Uterus (tissue), 4 donors: ENCODE results near the gene GASK1A. TPM values are rescaled to one million over a fixed set of nuclear protein-coding genes. Genes with fewer than 3 reads are reported as not detected.

Experiments
- DNase-seq, 2 donors: peaks; one replicate each; pipeline ENCODE4 v3.0.0-alpha.2; 2019 to 2020
- H3K27ac ChIP-seq, 2 donors: fragments of 200-600 bp; sonication (generic); 1 replicate in 1 of 2; 2 replicates in 1 of 2; pipeline ENCODE4 v1.5.1; 2016 to 2018
- H3K27me3 ChIP-seq, 2 donors: fragments of 200-600 bp; sonication (generic); one replicate each; pipeline ENCODE4 v1.5.1; 2018 to 2019; ENCODE audit warnings: control low read depth in 1 of 2
- H3K36me3 ChIP-seq, 2 donors: fragments of 200-600 bp; sonication (generic); one replicate each; pipeline ENCODE4 v1.5.1; 2019; ENCODE audit warnings: control low read depth in 1 of 2
- H3K4me1 ChIP-seq, 2 donors: fragments of 200-600 bp; sonication (generic); one replicate each; pipeline ENCODE4 v1.5.1; 2018 to 2019; ENCODE audit warnings: control low read depth in 1 of 2
- H3K4me3 ChIP-seq, 2 donors: fragments of 200-600 bp; sonication (generic); 1 replicate in 1 of 2; 2 replicates in 1 of 2; pipeline ENCODE4 v1.5.1; 2018 to 2019; ENCODE audit warnings: mild to moderate bottlenecking in 1 of 2
- H3K9me3 ChIP-seq, 2 donors: fragments of 200-600 bp; sonication (generic); one replicate each; pipeline ENCODE4 v1.5.1; 2019; ENCODE audit warnings: control low read depth in 1 of 2
- CTCF ChIP-seq, 4 experiments: fragments of 200-600 bp in 2 of 4; fragments of 450-650 bp in 2 of 4; sonication (generic) in 2 of 4; IDR thresholded peaks; one replicate each; pipeline ENCODE4 v1.5.1; 2016 to 2019; ENCODE audit warnings: antibody characterized with exemption in 4 of 4, mild to moderate bottlenecking in 2 of 4, moderate library complexity in 1 of 4
- POLR2A ChIP-seq, 2 donors: fragments of 450-650 bp; IDR thresholded peaks; one replicate each; pipeline ENCODE4 v1.6.1; 2016; ENCODE audit warnings: antibody characterized with exemption in 2 of 2, mild to moderate bottlenecking in 1 of 2, moderate library complexity in 1 of 2
- intact Hi-C: fragments of 100-400 bp; cut with DNase I; formaldehyde crosslinking; loops from one replicate; pipeline ENCODE4 v1.15.1; 2023; ENCODE audit warnings: low total_unique reads
- total RNA-seq, 4 donors: library from RNA; depleted of rRNA in 3 of 4; stranded (reverse); fragments of >200 nt in 3 of 4; gene quantifications; one replicate each; pipeline versions ENCODE4 v1.1.0 to v1.2.4, GENCODE V29; 2014 to 2023
- donor health status: DM: yes; HTN: yes; CAD: no.

The GASK1A gene
- total RNA-seq, 4 donors from 2014 or later: 26.3 to 65.8 (median 48.0) TPM

- TF ChIP-seq CTCF (IDR thresholded peaks at IDR 0.05): no peak
- no peak for TF ChIP-seq POLR2A (IDR thresholded peaks at IDR 0.05)
- H3K9me3 ChIP-seq: no peaks in the 10 kb centered on the region
- no peaks in the 10 kb centered on the region for H3K4me1 ChIP-seq
- H3K27me3 ChIP-seq: no peaks in the 10 kb centered on the region
- intact Hi-C loops: no loop called here
- H3K4me3 ChIP-seq: no peak overlapping the region
- DNase-seq: no peak
- H3K27ac ChIP-seq: no peak overlapping the region
- no peaks in the 10 kb centered on the region for H3K36me3 ChIP-seq
Measured at GRCh38 chr3:43024181-43024885, 45.2 kb downstream of the GASK1A start.

- no peaks in the 10 kb centered on the region for H3K27me3 ChIP-seq
- no peak overlapping the region for H3K27ac ChIP-seq
- no peak overlapping the region for H3K4me3 ChIP-seq
- H3K9me3 ChIP-seq: no peaks in the 10 kb centered on the region
- TF ChIP-seq CTCF (IDR thresholded peaks at IDR 0.05) (no peak), POLR2A (IDR thresholded peaks at IDR 0.05) (no peak)
- intact Hi-C loops: no loop called here
- no peaks in the 10 kb centered on the region for H3K4me1 ChIP-seq
- DNase-seq: no peak
- no peaks in the 10 kb centered on the region for H3K36me3 ChIP-seq
Measured at GRCh38 chr3:43025423-43025822, 46.3 kb downstream of the GASK1A start.

- Histone ChIP-seq H3K4me3 (no peak overlapping the region), H3K27me3 (no peaks in the 10 kb centered on the region), H3K27ac (no peak overlapping the region), H3K4me1 (no peaks in the 10 kb centered on the region), H3K36me3 (no peaks in the 10 kb centered on the region), H3K9me3 (no peaks in the 10 kb centered on the region)
- no peak for DNase-seq
- TF ChIP-seq CTCF (IDR thresholded peaks at IDR 0.05) (no peak), POLR2A (IDR thresholded peaks at IDR 0.05) (no peak)
- intact Hi-C loops: no loop called here
Measured at GRCh38 chr3:43028001-43028400, 48.9 kb downstream of the GASK1A start.

GRCh38 chr3:43028678-43029490 lies 49.8 kb downstream of the GASK1A start:
- H3K27ac ChIP-seq: no peak overlapping the region
- no peak overlapping the region for H3K4me3 ChIP-seq
- H3K36me3 ChIP-seq: no peaks in the 10 kb centered on the region
- no peak for DNase-seq
- intact Hi-C loops: no loop called here
- no peaks in the 10 kb centered on the region for H3K4me1 ChIP-seq
- H3K9me3 ChIP-seq: no peaks in the 10 kb centered on the region
- TF ChIP-seq CTCF (IDR thresholded peaks at IDR 0.05): no peak
- TF ChIP-seq POLR2A (IDR thresholded peaks at IDR 0.05): no peak
- H3K27me3 ChIP-seq: no peaks in the 10 kb centered on the region
